Caco-2 (cell line): Measurements from ENCODE around the gene LAMC1. TPM values are rescaled to one million over a fixed set of nuclear protein-coding genes. Genes with fewer than 3 reads are reported as not detected.

Source experiments
- BruUV-seq: library from RNA; stranded (reverse); fragments of 400-500 nt; replicated peaks from 2 replicates; lab custom pipeline; 2021; lab: Mats Ljungman, UMichigan
- CTCF ChIA-PET: fragments of 300-600 bp; sonication (Branson Sonifier 250); formaldehyde crosslinking; loops from one replicate; lab custom pipeline; 2022; ENCODE audit warnings: antibody characterized with exemption; lab: Charles Lee
- POLR2A ChIA-PET: fragments of 300-600 bp; sonication (Branson Sonifier 250); formaldehyde crosslinking; loops from one replicate; lab custom pipeline; 2022; ENCODE audit warnings: antibody characterized with exemption; lab: Charles Lee
- DNase-seq, 2 experiments: peaks; one replicate each; pipeline versions ENCODE4 v3.0.0 to v3.0.0-alpha.2; 2020 to 2022
- H3K27me3 ChIP-seq: replicated peaks from 2 replicates; pipeline ENCODE4 v1.6.0; 2011; ENCODE audit warnings: low read length; ENCODE audit not compliant: control insufficient read depth, insufficient read depth
- H3K36me3 ChIP-seq: 2 replicates; pipeline ENCODE4 v1.5.1; 2011; ENCODE audit warnings: low read length; ENCODE audit not compliant: control insufficient read depth, insufficient read depth
- H3K4me1 ChIP-seq: fragments of 250-450 bp; sonication (Bioruptor Pico); 2 replicates; pipeline ENCODE4 v1.5.1; 2020; ENCODE audit warnings: mild to moderate bottlenecking
- H3K4me3 ChIP-seq: 2 replicates; pipeline ENCODE4 v1.5.1; 2011; ENCODE audit warnings: low read depth, mild to moderate bottlenecking, control low read depth, low read length
- H3K9me3 ChIP-seq: fragments of 250-450 bp; sonication (Bioruptor Pico); 2 replicates; pipeline ENCODE4 v1.5.1; 2020; ENCODE audit warnings: mild to moderate bottlenecking, moderate library complexity
- H3K27ac Mint-ChIP-seq: one replicate; pipeline ENCODE4 v1.8.0; 2022; ENCODE audit warnings: mixed read lengths; ENCODE audit not compliant: unreplicated experiment
- H3K27me3 Mint-ChIP-seq: one replicate; pipeline ENCODE4 v1.8.0; 2022; ENCODE audit warnings: mixed read lengths; ENCODE audit not compliant: insufficient read depth, unreplicated experiment
- H3K36me3 Mint-ChIP-seq: one replicate; pipeline ENCODE4 v1.8.0; 2022; ENCODE audit warnings: mild to moderate bottlenecking, mixed read lengths; ENCODE audit not compliant: insufficient read depth, unreplicated experiment
- H3K4me1 Mint-ChIP-seq: one replicate; pipeline ENCODE4 v1.8.0; 2022; ENCODE audit warnings: low read depth, mixed read lengths; ENCODE audit not compliant: unreplicated experiment
- H3K4me3 Mint-ChIP-seq: one replicate; pipeline ENCODE4 v1.8.0; 2022; ENCODE audit warnings: mild to moderate bottlenecking, moderate library complexity, mixed read lengths; ENCODE audit not compliant: unreplicated experiment
- H3K9me3 Mint-ChIP-seq: one replicate; pipeline ENCODE4 v1.8.0; 2022; ENCODE audit warnings: mixed read lengths; ENCODE audit not compliant: unreplicated experiment
- intact Hi-C: fragments of 100-400 bp; cut with micrococcal nuclease; formaldehyde crosslinking; loops from one replicate; pipeline ENCODE4 v1.10.0; 2022; ENCODE audit not compliant: unreplicated experiment
- total RNA-seq: library from RNA; stranded (reverse); gene quantifications from 2 replicates; pipeline ENCODE4 v1.2.3, GENCODE V29; 2022
- TF ChIP-seq, protein P1 (sequence below), 2 experiments: fragments of 200-600 bp in 1 of 2; IDR thresholded peaks; 1 replicate in 1 of 2; 2 replicates in 1 of 2; pipeline versions ENCODE4 v1.5.1 to v1.8.0; 2011 to 2022; ENCODE audit warnings: antibody characterized with exemption in 1 of 2, control low read depth in 1 of 2, inconsistent platforms in 1 of 2, low read depth in 1 of 2, low read length in 1 of 2, mild to moderate bottlenecking in 1 of 2, moderate library complexity in 1 of 2; ENCODE audit not compliant: insufficient read depth in 1 of 2, severe bottlenecking in 1 of 2, unreplicated experiment in 1 of 2

The LAMC1 gene
- total RNA-seq, 1 experiment from 2014 or later, result 323 TPM

DNA sequence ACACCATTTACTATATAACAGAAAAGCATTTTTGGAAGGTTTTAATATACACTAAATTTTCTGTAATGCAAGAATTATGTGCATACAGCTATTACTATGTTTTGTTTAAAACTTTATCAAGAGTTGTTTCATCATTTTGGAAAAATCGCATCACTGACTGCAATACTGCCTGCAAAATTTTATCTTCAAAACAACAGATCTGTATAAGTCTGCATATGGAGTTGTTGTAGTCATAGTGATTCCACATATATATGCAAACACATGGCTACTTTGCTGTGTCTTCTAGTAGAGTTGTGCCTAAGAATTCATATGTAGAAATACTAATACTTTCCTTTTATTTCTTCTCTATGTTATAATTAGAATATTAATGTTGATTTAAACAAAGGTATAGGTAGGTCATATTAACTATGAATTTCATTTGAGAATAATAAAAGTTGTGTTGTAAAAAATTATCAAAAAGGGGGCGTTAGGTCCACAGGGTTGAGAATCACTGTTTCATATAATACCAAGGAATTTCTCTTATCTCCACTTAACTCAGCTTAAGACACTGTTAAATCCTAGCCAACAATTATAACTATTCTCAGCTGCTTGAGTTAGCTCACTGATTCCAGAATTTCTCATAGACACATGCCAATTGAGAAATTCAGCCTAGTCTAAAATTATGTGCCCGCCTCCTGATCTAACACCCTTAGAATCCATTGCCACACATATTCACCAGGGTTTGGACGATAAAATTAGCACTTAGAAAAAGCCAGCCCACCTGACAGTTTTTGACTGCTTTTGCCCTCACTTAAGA, 22.9 kb upstream of the LAMC1 start:
- Mint-ChIP-seq H3K4me1 (peaks cover 6% of the 10 kb centered on the region), H3K4me3 (no peak overlapping the region), H3K36me3 (no peaks in the 10 kb centered on the region), H3K27me3 (no peaks in the 10 kb centered on the region), H3K27ac (no peak overlapping the region), H3K9me3 (no peaks in the 10 kb centered on the region)
- Histone ChIP-seq H3K36me3 (no peaks in the 10 kb centered on the region), H3K4me3 (no peak overlapping the region), H3K9me3 (no peaks in the 10 kb centered on the region), H3K4me1 (peaks cover 13% of the 10 kb centered on the region), H3K27me3 (no peaks in the 10 kb centered on the region)
- ChIA-PET POLR2A (no interaction called here), CTCF (no interaction called here)
- no TSS peak for BruUV-seq
- no peak for DNase-seq
- TF ChIP-seq, protein P1, sequence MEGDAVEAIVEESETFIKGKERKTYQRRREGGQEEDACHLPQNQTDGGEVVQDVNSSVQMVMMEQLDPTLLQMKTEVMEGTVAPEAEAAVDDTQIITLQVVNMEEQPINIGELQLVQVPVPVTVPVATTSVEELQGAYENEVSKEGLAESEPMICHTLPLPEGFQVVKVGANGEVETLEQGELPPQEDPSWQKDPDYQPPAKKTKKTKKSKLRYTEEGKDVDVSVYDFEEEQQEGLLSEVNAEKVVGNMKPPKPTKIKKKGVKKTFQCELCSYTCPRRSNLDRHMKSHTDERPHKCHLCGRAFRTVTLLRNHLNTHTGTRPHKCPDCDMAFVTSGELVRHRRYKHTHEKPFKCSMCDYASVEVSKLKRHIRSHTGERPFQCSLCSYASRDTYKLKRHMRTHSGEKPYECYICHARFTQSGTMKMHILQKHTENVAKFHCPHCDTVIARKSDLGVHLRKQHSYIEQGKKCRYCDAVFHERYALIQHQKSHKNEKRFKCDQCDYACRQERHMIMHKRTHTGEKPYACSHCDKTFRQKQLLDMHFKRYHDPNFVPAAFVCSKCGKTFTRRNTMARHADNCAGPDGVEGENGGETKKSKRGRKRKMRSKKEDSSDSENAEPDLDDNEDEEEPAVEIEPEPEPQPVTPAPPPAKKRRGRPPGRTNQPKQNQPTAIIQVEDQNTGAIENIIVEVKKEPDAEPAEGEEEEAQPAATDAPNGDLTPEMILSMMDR (IDR thresholded peaks at IDR 0.05; ENCODE audit: insufficient read depth in 1 of 2, low read depth in 1 of 2, low read length in 1 of 2, severe bottlenecking in 1 of 2, unreplicated experiment in 1 of 2), result no peak
- intact Hi-C loops, result no loop called here

DNA sequence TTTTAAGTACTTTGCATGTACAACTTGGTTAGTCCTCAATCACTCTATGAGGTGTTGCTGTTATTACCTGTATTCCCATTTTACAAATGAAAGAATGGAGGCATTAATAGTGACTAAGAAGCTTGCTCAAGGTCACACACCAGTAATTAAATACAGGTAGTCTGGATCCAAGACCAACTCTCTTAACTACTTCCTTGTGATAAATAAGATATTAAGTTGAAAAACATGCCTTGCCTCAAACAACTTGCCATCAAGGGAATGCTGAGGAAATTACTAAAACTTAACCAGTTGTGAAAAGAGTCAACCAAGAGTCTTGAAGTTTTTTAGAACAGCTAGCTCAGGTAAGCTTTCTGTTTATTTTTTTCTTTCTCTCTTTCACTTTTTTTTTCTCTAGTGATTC, 21.0 kb upstream of the LAMC1 start:
- no TSS peak for BruUV-seq
- H3K36me3 ChIP-seq, result no peaks in the 10 kb centered on the region
- peaks cover 13% of the 10 kb centered on the region for H3K4me1 ChIP-seq
- no peaks in the 10 kb centered on the region for H3K27me3 Mint-ChIP-seq
- H3K36me3 Mint-ChIP-seq, result no peaks in the 10 kb centered on the region
- H3K27ac Mint-ChIP-seq, result no peak overlapping the region
- H3K9me3 Mint-ChIP-seq, result no peaks in the 10 kb centered on the region
- H3K9me3 ChIP-seq, result no peaks in the 10 kb centered on the region
- H3K4me3 Mint-ChIP-seq, result no peak overlapping the region
- ChIA-PET POLR2A (interaction anchor here (0.5 kb wide), 1 partner anchor 93 kb away, joined by 3 read pairs; no protein-coding TSS in a partner anchor), CTCF (no interaction called here)
- intact Hi-C loops, result no loop called here
- peaks cover 6% of the 10 kb centered on the region for H3K4me1 Mint-ChIP-seq
- TF ChIP-seq, protein P1 (IDR thresholded peaks at IDR 0.05; ENCODE audit: insufficient read depth in 1 of 2, low read depth in 1 of 2, low read length in 1 of 2, severe bottlenecking in 1 of 2, unreplicated experiment in 1 of 2), result no peak
- no peak for DNase-seq
- H3K27me3 ChIP-seq, result no peaks in the 10 kb centered on the region
- H3K4me3 ChIP-seq, result no peak overlapping the region

DNA sequence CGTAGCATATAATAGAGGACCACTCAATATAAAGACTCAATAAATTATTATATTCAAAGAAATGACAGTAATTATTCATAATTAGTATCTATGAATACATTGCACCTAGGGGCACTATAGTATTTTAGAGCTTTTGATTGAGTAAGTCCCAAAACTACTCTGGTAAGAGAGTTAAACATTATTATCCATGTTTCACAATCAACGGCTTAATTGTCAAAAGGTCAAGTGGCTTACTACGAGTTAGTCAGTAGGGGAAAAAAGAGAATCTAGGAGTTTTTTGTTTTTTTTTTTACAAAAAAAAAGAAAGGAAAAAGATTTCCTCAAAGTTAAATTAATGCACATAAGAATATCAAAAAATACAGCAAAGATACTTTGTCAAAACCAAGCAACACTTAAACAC, 20.4 kb upstream of the LAMC1 start:
- H3K4me1 Mint-ChIP-seq, result peaks cover 6% of the 10 kb centered on the region
- H3K27ac Mint-ChIP-seq, result no peak overlapping the region
- Histone ChIP-seq H3K36me3 (no peaks in the 10 kb centered on the region), H3K4me1 (peaks cover 13% of the 10 kb centered on the region), H3K27me3 (no peaks in the 10 kb centered on the region), H3K9me3 (no peaks in the 10 kb centered on the region), H3K4me3 (no peak overlapping the region)
- no peaks in the 10 kb centered on the region for H3K9me3 Mint-ChIP-seq
- no peak for DNase-seq
- H3K4me3 Mint-ChIP-seq, result no peak overlapping the region
- POLR2A ChIA-PET, result interaction anchor here (0.5 kb wide), 1 partner anchor 94 kb away, joined by 3 read pairs; no protein-coding TSS in a partner anchor
- no peaks in the 10 kb centered on the region for H3K36me3 Mint-ChIP-seq
- CTCF ChIA-PET, result no interaction called here
- TF ChIP-seq, protein P1 (IDR thresholded peaks at IDR 0.05; ENCODE audit: insufficient read depth in 1 of 2, low read depth in 1 of 2, low read length in 1 of 2, severe bottlenecking in 1 of 2, unreplicated experiment in 1 of 2), result no peak
- H3K27me3 Mint-ChIP-seq, result no peaks in the 10 kb centered on the region
- BruUV-seq, result no TSS peak
- intact Hi-C loops, result no loop called here
